ENCODE measurements around the gene ANKRD23. TPM values are rescaled to one million over a fixed set of nuclear protein-coding genes. Genes with fewer than 3 reads are reported as not detected.

The ANKRD23 gene
- total and polyA plus RNA-seq, 2 of the 4 experiments (the other 2 are of a cell fraction): 0.54 to 1.5 TPM

DNA sequence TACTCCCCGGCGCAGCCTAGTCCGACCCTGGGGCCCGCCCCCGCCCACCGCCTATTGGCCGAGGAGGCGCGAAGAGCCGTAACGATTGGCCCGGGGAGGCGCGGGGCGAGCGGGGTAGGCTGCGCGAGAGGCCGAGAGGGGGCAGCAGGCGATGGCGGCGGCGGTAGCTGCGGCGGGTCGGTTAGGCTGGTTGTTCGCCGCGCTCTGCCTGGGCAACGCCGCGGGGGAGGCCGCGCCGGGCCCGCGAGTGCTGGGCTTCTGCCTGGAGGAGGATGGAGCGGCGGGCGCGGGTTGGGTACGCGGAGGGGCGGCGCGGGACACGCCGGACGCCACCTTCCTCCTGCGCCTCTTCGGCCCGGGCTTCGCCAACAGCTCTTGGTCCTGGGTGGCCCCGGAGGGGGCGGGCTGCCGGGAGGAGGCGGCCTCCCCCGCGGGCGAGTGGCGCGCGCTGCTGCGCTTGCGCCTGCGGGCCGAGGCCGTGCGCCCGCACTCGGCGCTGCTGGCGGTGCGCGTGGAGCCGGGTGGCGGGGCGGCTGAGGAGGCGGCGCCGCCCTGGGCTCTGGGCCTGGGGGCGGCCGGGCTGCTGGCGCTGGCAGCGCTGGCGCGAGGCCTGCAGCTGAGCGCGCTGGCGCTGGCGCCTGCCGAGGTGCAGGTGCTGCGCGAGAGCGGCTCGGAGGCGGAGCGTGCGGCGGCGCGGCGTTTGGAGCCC, 27.5 kb downstream of the ANKRD23 start, which contains the start of gene CNNM3:
TSS of gene CNNM3 (plus strand) at position 142 of the 709 bp plus-strand sequence. CDS start at position 152, 10 bp downstream.
- H4K5ac ChIP-seq (ENCODE audit: low read depth, low read length): no peak within 1 kb of the TSS
- H3K36me3 ChIP-seq (ENCODE audit: control insufficient read depth, insufficient read depth, low read length): peaks cover 3% of the 10 kb centered on the region; the same call in 1 of the 2 replicates
- no peaks in the 10 kb centered on the region for H3K9me3 ChIP-seq (ENCODE audit: control insufficient read depth, insufficient read depth, low read length)
- H2AK9ac ChIP-seq (replicated peaks; ENCODE audit: low read depth, low read length, poor library complexity): peak within 1 kb of the TSS; percentile 93
- H3K27me3 ChIP-seq (ENCODE audit: control insufficient read depth, insufficient read depth, low read length): no peaks in the 10 kb centered on the region
- peak within 1 kb of the TSS; percentile 99 for H3K4me2 ChIP-seq (ENCODE audit: low read depth, low read length)
- H3K14ac ChIP-seq (replicated peaks; ENCODE audit: low read depth, low read length): peak within 1 kb of the TSS; percentile 59; the same call in 1 of the 2 replicates
- H4K91ac ChIP-seq (ENCODE audit: insufficient read depth, low read depth, low read length): peak within 1 kb of the TSS; percentile 14; the same call in 1 of the 2 replicates
- dilution Hi-C loops (cut with HindIII; ENCODE audit: low sequenced_read_pairs, unreplicated experiment): no loop called here
- peaks cover 12% of the 10 kb centered on the region for H3K4me1 ChIP-seq (ENCODE audit: control insufficient read depth, insufficient read depth, low read length)
- ATAC-seq (ENCODE audit: low read depth): peak; percentile 96
- peak within 1 kb of the TSS in 1 of 2 experiments; percentile 52; a peak in 1 of 4 replicates for H4K8ac ChIP-seq (ENCODE audit: low read depth in 2 of 2, low read length in 2 of 2)
- peaks cover 39% of the 10 kb centered on the region for H4K20me1 ChIP-seq (ENCODE audit: insufficient read depth, low read length)
- no peak within 1 kb of the TSS; the same call in 1 of the 2 replicates for H2AK5ac ChIP-seq (ENCODE audit: low read depth, low read length)
- H3K4me3 ChIP-seq (ENCODE audit: insufficient read depth, low read depth, low read length): peak within 1 kb of the TSS; percentile 69
- no peak within 1 kb of the TSS for H2BK20ac ChIP-seq (ENCODE audit: low read depth, low read length)
- H3K27ac ChIP-seq (ENCODE audit: insufficient read depth, low read length): peak within 1 kb of the TSS; percentile 60
- ChIA-PET POLR2A (ENCODE audit: unreplicated experiment) (no interaction called here), CTCF (no interaction called here)
- H2AFZ ChIP-seq (replicated peaks; ENCODE audit: low read length, poor library complexity): peak within 1 kb of the TSS; percentile 99
- DNase-seq: peak; percentile 88
- H3K4ac ChIP-seq (ENCODE audit: low read depth, low read length): no peak within 1 kb of the TSS
- H3K9ac ChIP-seq (ENCODE audit: low read depth, low read length): peak within 1 kb of the TSS; percentile 57
- no peak within 1 kb of the TSS for H3K18ac ChIP-seq (ENCODE audit: low read depth, low read length)
- WGBS, 2 experiments (ENCODE audit: extremely low coverage in 2 of 2, insufficient read length in 1 of 2): 0% methylated on average over 49 of the region's 103 CpGs; no CpG with 5 or more reads in 1 of the 2 experiments
- H2BK5ac ChIP-seq (ENCODE audit: low read depth, low read length, poor library complexity, severe bottlenecking): peak within 1 kb of the TSS; percentile 80
- H3K56ac ChIP-seq (ENCODE audit: extremely low read depth, insufficient read depth, low read length): no peak within 1 kb of the TSS
- H3K23ac ChIP-seq (ENCODE audit: low read depth, low read length): peak within 1 kb of the TSS; percentile 98
- H3K79me1 ChIP-seq (ENCODE audit: low read depth in 1 of 2, low read length in 2 of 2): peaks cover 17 to 35% of the 10 kb centered on the region in 2 experiments
- peak within 1 kb of the TSS; percentile 66 for H2BK120ac ChIP-seq (ENCODE audit: low read depth, low read length)
- in situ Hi-C loops (cut with MboI; ENCODE audit: low sequenced_read_pairs): no loop called here
- H3K9me1 ChIP-seq (ENCODE audit: insufficient read depth, low read length): peaks cover 9% of the 10 kb centered on the region
- H2BK15ac ChIP-seq (ENCODE audit: low read depth, low read length): no peak within 1 kb of the TSS
- intact Hi-C loops (cut with micrococcal nuclease): loop anchor here (1.0 kb wide), 1 partner anchor 144 kb away; no protein-coding TSS in a partner anchor
- BruUV-seq (replicated peaks): no TSS peak
- TF ChIP-seq RCOR1 (IDR thresholded peaks at IDR 0.05; ENCODE audit: insufficient replicate concordance, low read length): no peak
- TF ChIP-seq MAFK (IDR thresholded peaks at IDR 0.05; ENCODE audit: low read depth, low read length): no peak
- peak; percentile 26; the same call in 1 of the 2 replicates for TF ChIP-seq SMC3 (IDR thresholded peaks at IDR 0.05; ENCODE audit: low read depth, low read length)
- no peak for TF ChIP-seq CHD1 (IDR thresholded peaks at IDR 0.05; ENCODE audit: low read depth, low read length)
- TF ChIP-seq FOS (IDR thresholded peaks at IDR 0.05; ENCODE audit: low read depth, low read length): no peak; the same call in 1 of the 2 replicates
- TF ChIP-seq MAZ (IDR thresholded peaks at IDR 0.05; ENCODE audit: borderline replicate concordance, low read depth, low read length): peak; percentile 61; the same call in 1 of the 2 replicates
- TF ChIP-seq, protein P1, sequence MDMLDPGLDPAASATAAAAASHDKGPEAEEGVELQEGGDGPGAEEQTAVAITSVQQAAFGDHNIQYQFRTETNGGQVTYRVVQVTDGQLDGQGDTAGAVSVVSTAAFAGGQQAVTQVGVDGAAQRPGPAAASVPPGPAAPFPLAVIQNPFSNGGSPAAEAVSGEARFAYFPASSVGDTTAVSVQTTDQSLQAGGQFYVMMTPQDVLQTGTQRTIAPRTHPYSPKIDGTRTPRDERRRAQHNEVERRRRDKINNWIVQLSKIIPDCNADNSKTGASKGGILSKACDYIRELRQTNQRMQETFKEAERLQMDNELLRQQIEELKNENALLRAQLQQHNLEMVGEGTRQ (IDR thresholded peaks at IDR 0.05; ENCODE audit: low read depth, low read length): no peak
- peak; percentile 31 for TF ChIP-seq RAD21 (IDR thresholded peaks at IDR 0.05; ENCODE audit: low read length)
- TF ChIP-seq NFE2L2 (IDR thresholded peaks at IDR 0.05; ENCODE audit: low read depth, low read length): no peak
- TF ChIP-seq, protein P2, sequence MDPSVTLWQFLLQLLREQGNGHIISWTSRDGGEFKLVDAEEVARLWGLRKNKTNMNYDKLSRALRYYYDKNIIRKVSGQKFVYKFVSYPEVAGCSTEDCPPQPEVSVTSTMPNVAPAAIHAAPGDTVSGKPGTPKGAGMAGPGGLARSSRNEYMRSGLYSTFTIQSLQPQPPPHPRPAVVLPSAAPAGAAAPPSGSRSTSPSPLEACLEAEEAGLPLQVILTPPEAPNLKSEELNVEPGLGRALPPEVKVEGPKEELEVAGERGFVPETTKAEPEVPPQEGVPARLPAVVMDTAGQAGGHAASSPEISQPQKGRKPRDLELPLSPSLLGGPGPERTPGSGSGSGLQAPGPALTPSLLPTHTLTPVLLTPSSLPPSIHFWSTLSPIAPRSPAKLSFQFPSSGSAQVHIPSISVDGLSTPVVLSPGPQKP (IDR thresholded peaks at IDR 0.05; ENCODE audit: borderline replicate concordance, low read depth, low read length): no peak
- TF ChIP-seq, protein P3, sequence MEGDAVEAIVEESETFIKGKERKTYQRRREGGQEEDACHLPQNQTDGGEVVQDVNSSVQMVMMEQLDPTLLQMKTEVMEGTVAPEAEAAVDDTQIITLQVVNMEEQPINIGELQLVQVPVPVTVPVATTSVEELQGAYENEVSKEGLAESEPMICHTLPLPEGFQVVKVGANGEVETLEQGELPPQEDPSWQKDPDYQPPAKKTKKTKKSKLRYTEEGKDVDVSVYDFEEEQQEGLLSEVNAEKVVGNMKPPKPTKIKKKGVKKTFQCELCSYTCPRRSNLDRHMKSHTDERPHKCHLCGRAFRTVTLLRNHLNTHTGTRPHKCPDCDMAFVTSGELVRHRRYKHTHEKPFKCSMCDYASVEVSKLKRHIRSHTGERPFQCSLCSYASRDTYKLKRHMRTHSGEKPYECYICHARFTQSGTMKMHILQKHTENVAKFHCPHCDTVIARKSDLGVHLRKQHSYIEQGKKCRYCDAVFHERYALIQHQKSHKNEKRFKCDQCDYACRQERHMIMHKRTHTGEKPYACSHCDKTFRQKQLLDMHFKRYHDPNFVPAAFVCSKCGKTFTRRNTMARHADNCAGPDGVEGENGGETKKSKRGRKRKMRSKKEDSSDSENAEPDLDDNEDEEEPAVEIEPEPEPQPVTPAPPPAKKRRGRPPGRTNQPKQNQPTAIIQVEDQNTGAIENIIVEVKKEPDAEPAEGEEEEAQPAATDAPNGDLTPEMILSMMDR (conservative IDR thresholded peaks at IDR 0.05; ENCODE audit: low read depth, low read length): peak; percentile 59
- no peak; the same call in 1 of the 2 replicates for TF ChIP-seq MXI1 (IDR thresholded peaks at IDR 0.05; ENCODE audit: borderline replicate concordance, low read depth, low read length)
- peak; percentile 15; the same call in 1 of the 2 replicates for TF ChIP-seq BHLHE40 (IDR thresholded peaks at IDR 0.05; ENCODE audit: low read depth, low read length)

All from IMR-90 (cell line).